ENCODE measurements around the gene GIT2. TPM values are rescaled to one million over a fixed set of nuclear protein-coding genes. Genes with fewer than 3 reads are reported as not detected.

GIT2 gene
- total and polyA plus RNA-seq, 2 of the 13 experiments (the other 11 are each of a cell fraction or from before 2014, with no cell fraction given): 18.4 to 19.8 TPM

- H3K9ac ChIP-seq (ENCODE audit: insufficient read depth, low read depth, low read length): peak overlapping the region; percentile 63; the same call in 1 of the 2 replicates
- in situ Hi-C loops (cut with HindIII; ENCODE audit: extremely low pct_ligation_motif_present, low pct_unique_long_range_greater_than_20kb): loop anchor here (5.0 kb wide), 1 partner anchor 34 kb away; no protein-coding TSS in a partner anchor
- no peaks in the 10 kb centered on the region for H4K20me1 ChIP-seq (ENCODE audit: insufficient read depth, low read length)
- H2AFZ ChIP-seq (ENCODE audit: low read length): peak overlapping the region; percentile 87
- intact Hi-C loops (cut with micrococcal nuclease; ENCODE audit: unreplicated experiment): loop anchor here (1.0 kb wide), 1 partner anchor 28 kb away; no protein-coding TSS in a partner anchor
- CTCF ChIA-PET (ENCODE audit: low intra/inter-chr PET ratio, low total read pairs): interaction anchor here (1.0 to 2.3 kb wide), 3 partner anchors 28 to 76 kb away, joined by 3 to 32 read pairs (median 8); no protein-coding TSS in a partner anchor
- DNase-seq (ENCODE audit: low spot score) (no peak), ATAC-seq (peak; percentile 44), FAIRE-seq (no peak)
- peak overlapping the region; percentile 68 to 80 (median 73) for H3K4me3 ChIP-seq (replicated peaks in 1 of 3; ENCODE audit: insufficient read depth in 1 of 3, low read depth in 2 of 3, low read length in 3 of 3)
- H3K4me1 ChIP-seq (ENCODE audit: insufficient read depth, low read length): peaks cover 58% of the 10 kb centered on the region
- peak overlapping the region; percentile 100 for H3K4me2 ChIP-seq (ENCODE audit: low read depth, low read length)
- no peaks in the 10 kb centered on the region for H3K36me3 ChIP-seq (replicated peaks in 1 of 2; ENCODE audit: control insufficient read depth in 1 of 2, insufficient read depth in 2 of 2, low read length in 2 of 2)
- POLR2A ChIA-PET: no interaction called here
- H3K79me2 ChIP-seq (ENCODE audit: insufficient read depth, low read length): peaks cover 7% of the 10 kb centered on the region
- no peaks in the 10 kb centered on the region for H3K9me3 ChIP-seq (ENCODE audit: low read length)
- 1% methylated on average over 3 of the region's 9 CpGs for WGBS (ENCODE audit: low lambda C conversion rate)
- H3K27me3 ChIP-seq (ENCODE audit: control insufficient read depth in 1 of 2, insufficient read depth in 2 of 2, low read length in 2 of 2): peaks cover 0 to 9% of the 10 kb centered on the region in 2 experiments; a peak in 2 of 5 replicates
- BruUV-seq (replicated peaks): no TSS peak
- H3K27ac ChIP-seq (ENCODE audit: extremely low read length, insufficient read depth, low read length): no peak overlapping the region
- TF ChIP-seq DR1 (CRISPR knock-in tag; IDR thresholded peaks at IDR 0.05) (no peak), TFDP2 (CRISPR knock-in tag; IDR thresholded peaks at IDR 0.05) (0 out of 2 replicates have a peak, but pooled peaks have one; percentile 6), FOXK2 (IDR thresholded peaks at IDR 0.05) (no peak), EHMT2 (IDR thresholded peaks at IDR 0.05; ENCODE audit: borderline replicate concordance, low read depth, low read length) (no peak), KDM2A (CRISPR knock-in tag; IDR thresholded peaks at IDR 0.05; ENCODE audit: borderline replicate concordance, low read depth) (0 out of 2 replicates have a peak, but pooled peaks have one; percentile 10), ZMYM2 (CRISPR knock-in tag; IDR thresholded peaks at IDR 0.05) (no peak)
Observed at GRCh38 chr12:109880938-109881337, 115.2 kb downstream of the GIT2 start.

Measured in HepG2 (cell line).